Measurements from ENCODE around the gene DHODH.

GRCh38 chr16:72060405-72060804 lies 51.9 kb downstream of the DHODH start:
- TF ChIP-seq CREB1 (CRISPR knock-in tag; IDR thresholded peaks at IDR 0.05; ENCODE audit: low read depth) (no peak), CTCF (conservative IDR thresholded peaks at IDR 0.05; ENCODE audit: low read depth in 2 of 2) (no peak), EZH2 (IDR thresholded peaks at IDR 0.05; ENCODE audit: low read depth, unreplicated experiment) (no peak), REST (IDR thresholded peaks at IDR 0.05; ENCODE audit: unreplicated experiment) (no peak)
